Measurements from ENCODE around the gene ANHX.

The ANHX gene

DNA sequence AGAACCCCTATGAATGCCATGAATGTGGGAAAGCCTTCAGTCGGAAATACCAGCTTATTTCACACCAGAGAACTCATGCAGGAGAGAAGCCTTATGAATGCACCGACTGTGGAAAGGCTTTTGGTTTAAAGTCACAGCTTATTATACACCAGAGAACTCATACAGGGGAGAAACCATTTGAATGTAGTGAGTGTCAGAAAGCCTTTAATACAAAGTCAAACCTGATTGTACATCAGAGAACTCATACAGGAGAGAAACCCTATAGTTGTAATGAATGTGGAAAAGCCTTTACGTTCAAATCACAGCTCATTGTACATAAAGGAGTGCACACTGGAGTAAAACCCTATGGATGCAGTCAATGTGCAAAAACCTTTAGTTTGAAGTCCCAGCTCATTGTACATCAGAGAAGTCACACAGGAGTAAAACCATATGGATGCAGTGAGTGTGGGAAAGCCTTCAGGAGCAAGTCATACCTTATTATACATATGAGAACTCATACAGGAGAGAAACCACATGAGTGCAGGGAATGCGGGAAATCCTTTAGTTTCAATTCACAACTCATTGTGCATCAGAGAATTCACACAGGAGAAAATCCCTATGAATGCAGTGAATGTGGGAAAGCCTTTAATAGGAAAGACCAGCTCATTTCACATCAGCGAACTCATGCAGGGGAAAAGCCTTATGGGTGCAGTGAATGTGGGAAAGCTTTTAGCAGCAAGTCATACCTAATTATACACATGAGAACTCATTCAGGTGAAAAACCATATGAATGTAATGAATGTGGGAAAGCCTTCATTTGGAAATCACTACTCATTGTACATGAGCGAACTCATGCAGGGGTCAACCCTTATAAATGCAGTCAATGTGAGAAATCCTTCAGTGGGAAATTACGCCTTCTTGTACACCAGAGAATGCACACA lies 32.1 kb downstream of the ANHX start:
- H3K9me3 ChIP-seq (ENCODE audit: control insufficient read depth, insufficient read depth, low read length): peaks cover 83% of the 10 kb centered on the region
- H3K27ac ChIP-seq (ENCODE audit: low read depth, low read length): no peak overlapping the region
- peaks cover 52% of the 10 kb centered on the region for H3K36me3 ChIP-seq (ENCODE audit: control insufficient read depth, insufficient read depth, low read length)
- peak overlapping the region; percentile 49 for H3K4me3 ChIP-seq (ENCODE audit: low read depth, low read length)
- no peaks in the 10 kb centered on the region for H3K27me3 ChIP-seq (ENCODE audit: control insufficient read depth, insufficient read depth, low read length)
- H3K4me1 ChIP-seq (ENCODE audit: control insufficient read depth, insufficient read depth, low read length): no peaks in the 10 kb centered on the region
- no peak overlapping the region for H3K9ac ChIP-seq (ENCODE audit: low read depth, low read length)

DNA sequence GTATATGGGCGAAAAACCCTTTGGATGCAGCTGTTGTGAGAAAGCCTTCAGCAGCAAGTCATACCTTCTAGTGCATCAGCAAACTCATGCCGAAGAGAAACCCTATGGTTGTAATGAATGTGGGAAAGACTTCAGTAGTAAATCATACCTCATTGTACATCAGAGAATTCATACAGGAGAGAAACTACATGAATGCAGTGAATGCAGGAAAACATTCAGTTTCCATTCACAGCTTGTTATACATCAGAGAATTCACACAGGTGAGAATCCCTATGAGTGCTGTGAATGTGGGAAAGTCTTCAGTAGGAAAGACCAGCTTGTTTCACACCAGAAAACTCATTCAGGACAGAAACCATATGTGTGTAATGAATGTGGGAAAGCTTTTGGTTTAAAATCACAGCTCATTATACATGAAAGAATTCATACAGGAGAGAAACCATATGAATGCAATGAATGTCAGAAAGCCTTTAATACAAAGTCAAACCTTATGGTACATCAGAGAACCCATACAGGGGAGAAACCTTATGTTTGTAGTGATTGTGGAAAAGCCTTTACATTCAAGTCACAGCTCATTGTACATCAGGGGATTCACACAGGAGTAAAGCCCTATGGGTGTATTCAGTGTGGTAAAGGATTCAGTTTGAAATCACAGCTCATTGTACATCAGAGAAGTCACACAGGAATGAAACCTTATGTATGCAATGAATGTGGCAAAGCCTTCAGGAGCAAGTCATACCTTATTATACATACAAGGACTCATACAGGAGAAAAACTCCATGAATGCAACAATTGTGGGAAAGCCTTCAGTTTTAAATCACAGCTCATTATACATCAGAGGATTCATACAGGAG lies 33.0 kb downstream of the ANHX start:
- no peak overlapping the region for H3K27ac ChIP-seq (ENCODE audit: low read depth, low read length)
- H3K9ac ChIP-seq (ENCODE audit: low read depth, low read length): no peak overlapping the region
- H3K36me3 ChIP-seq (ENCODE audit: control insufficient read depth, insufficient read depth, low read length): peaks cover 52% of the 10 kb centered on the region
- peak overlapping the region; percentile 49; the same call in 1 of the 2 replicates for H3K4me3 ChIP-seq (ENCODE audit: low read depth, low read length)
- H3K9me3 ChIP-seq (ENCODE audit: control insufficient read depth, insufficient read depth, low read length): peaks cover 75% of the 10 kb centered on the region
- no peaks in the 10 kb centered on the region for H3K4me1 ChIP-seq (ENCODE audit: control insufficient read depth, insufficient read depth, low read length)
- H3K27me3 ChIP-seq (ENCODE audit: control insufficient read depth, insufficient read depth, low read length): no peaks in the 10 kb centered on the region

GRCh38 chr12:133201888-133202287 lies 33.8 kb downstream of the ANHX start:
- Histone ChIP-seq H3K4me1 (ENCODE audit: control insufficient read depth, insufficient read depth, low read length) (no peaks in the 10 kb centered on the region), H3K9me3 (ENCODE audit: control insufficient read depth, insufficient read depth, low read length) (peaks cover 67% of the 10 kb centered on the region), H3K36me3 (ENCODE audit: control insufficient read depth, insufficient read depth, low read length) (peaks cover 52% of the 10 kb centered on the region), H3K4me3 (ENCODE audit: low read depth, low read length) (peak overlapping the region; percentile 49; the same call in 1 of the 2 replicates), H3K27ac (ENCODE audit: low read depth, low read length) (no peak overlapping the region), H3K9ac (ENCODE audit: low read depth, low read length) (no peak overlapping the region), H3K27me3 (ENCODE audit: control insufficient read depth, insufficient read depth, low read length) (no peaks in the 10 kb centered on the region)

DNA sequence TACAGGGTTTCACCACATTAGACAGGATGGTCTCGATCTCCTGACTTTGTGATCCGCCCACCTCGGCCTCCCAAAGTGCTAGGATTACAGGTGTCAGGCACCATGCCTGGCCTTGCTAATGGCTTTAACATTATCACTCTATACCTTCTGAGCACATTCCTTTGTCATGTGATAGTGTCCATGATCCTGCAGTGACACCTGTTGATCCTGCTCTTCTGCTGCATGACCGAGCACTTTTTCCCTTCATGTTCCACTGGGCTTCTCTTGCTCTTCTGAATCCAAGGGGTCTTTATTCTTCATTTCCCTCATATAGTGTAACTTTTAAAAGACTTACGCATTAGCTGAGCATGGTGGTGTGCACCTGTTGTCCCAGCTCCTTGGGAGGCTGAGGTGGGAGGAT lies 42.8 kb downstream of the ANHX start:
- Histone ChIP-seq H3K27me3 (ENCODE audit: control insufficient read depth, insufficient read depth, low read length) (no peaks in the 10 kb centered on the region), H3K4me1 (ENCODE audit: control insufficient read depth, insufficient read depth, low read length) (no peaks in the 10 kb centered on the region), H3K9ac (ENCODE audit: low read depth, low read length) (no peak overlapping the region), H3K36me3 (ENCODE audit: control insufficient read depth, insufficient read depth, low read length) (peaks cover 86% of the 10 kb centered on the region), H3K27ac (ENCODE audit: low read depth, low read length) (no peak overlapping the region), H3K4me3 (ENCODE audit: low read depth, low read length) (no peak overlapping the region), H3K9me3 (ENCODE audit: control insufficient read depth, insufficient read depth, low read length) (peaks cover 82% of the 10 kb centered on the region)

DNA sequence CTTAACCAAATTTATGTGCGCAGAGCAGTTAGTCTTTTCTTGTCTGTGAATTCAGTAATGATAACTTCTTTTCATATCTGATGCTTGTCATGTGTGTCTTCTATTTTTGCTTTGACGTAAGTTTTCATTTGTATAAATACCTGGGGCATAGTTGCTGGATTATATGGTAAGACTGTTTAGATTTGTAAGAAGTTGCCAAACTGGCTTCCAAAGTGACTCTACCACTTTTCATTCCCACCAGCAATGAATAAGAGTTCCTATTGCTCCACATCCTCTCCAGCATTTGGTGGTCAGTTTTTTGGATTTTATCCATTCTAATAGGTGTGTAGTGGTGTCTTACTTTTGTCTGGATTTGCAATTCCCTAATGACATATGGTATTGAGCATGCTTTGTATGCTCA lies 45.5 kb downstream of the ANHX start:
- peaks cover 97% of the 10 kb centered on the region for H3K9me3 ChIP-seq (ENCODE audit: control insufficient read depth, insufficient read depth, low read length)
- no peaks in the 10 kb centered on the region for H3K4me1 ChIP-seq (ENCODE audit: control insufficient read depth, insufficient read depth, low read length)
- H3K9ac ChIP-seq (ENCODE audit: low read depth, low read length): no peak overlapping the region
- no peaks in the 10 kb centered on the region for H3K27me3 ChIP-seq (ENCODE audit: control insufficient read depth, insufficient read depth, low read length)
- H3K36me3 ChIP-seq (ENCODE audit: control insufficient read depth, insufficient read depth, low read length): peaks cover 100% of the 10 kb centered on the region
- H3K4me3 ChIP-seq (ENCODE audit: low read depth, low read length): 0 out of 2 replicates have a peak overlapping the region, but pooled peaks have one; percentile 11
- H3K27ac ChIP-seq (ENCODE audit: low read depth, low read length): no peak overlapping the region

GRCh38 chr12:133181238-133181959 lies 54.3 kb downstream of the ANHX start, which contains the start of gene ZNF268:
Gene ZNF268 (plus strand): TSS chr12:133181495. CDS start chr12:133181998, 503 bp downstream.
- H3K9me3 ChIP-seq (ENCODE audit: control insufficient read depth, insufficient read depth, low read length): peaks cover 80% of the 10 kb centered on the region
- H3K4me1 ChIP-seq (ENCODE audit: control insufficient read depth, insufficient read depth, low read length): no peaks in the 10 kb centered on the region
- peaks cover 40% of the 10 kb centered on the region for H3K36me3 ChIP-seq (ENCODE audit: control insufficient read depth, insufficient read depth, low read length)
- H3K27me3 ChIP-seq (ENCODE audit: control insufficient read depth, insufficient read depth, low read length): no peaks in the 10 kb centered on the region
- peak within 1 kb of the TSS; percentile 93 for H3K9ac ChIP-seq (ENCODE audit: low read depth, low read length)
- H3K4me3 ChIP-seq (ENCODE audit: low read depth, low read length): peak within 1 kb of the TSS; percentile 97
- H3K27ac ChIP-seq (ENCODE audit: low read depth, low read length): peak within 1 kb of the TSS; percentile 82

- no peak overlapping the region for H3K9ac ChIP-seq (ENCODE audit: low read depth, low read length)
- H3K27ac ChIP-seq (ENCODE audit: low read depth, low read length): no peak overlapping the region
- H3K4me3 ChIP-seq (ENCODE audit: low read depth, low read length): peak overlapping the region; percentile 31; the same call in 1 of the 2 replicates
- no peaks in the 10 kb centered on the region for H3K4me1 ChIP-seq (ENCODE audit: control insufficient read depth, insufficient read depth, low read length)
- H3K36me3 ChIP-seq (ENCODE audit: control insufficient read depth, insufficient read depth, low read length): peaks cover 33% of the 10 kb centered on the region
- H3K27me3 ChIP-seq (ENCODE audit: control insufficient read depth, insufficient read depth, low read length): no peaks in the 10 kb centered on the region
- peaks cover 79% of the 10 kb centered on the region for H3K9me3 ChIP-seq (ENCODE audit: control insufficient read depth, insufficient read depth, low read length)
Measured at GRCh38 chr12:133180669-133181068, 55.0 kb downstream of the ANHX start.

DNA sequence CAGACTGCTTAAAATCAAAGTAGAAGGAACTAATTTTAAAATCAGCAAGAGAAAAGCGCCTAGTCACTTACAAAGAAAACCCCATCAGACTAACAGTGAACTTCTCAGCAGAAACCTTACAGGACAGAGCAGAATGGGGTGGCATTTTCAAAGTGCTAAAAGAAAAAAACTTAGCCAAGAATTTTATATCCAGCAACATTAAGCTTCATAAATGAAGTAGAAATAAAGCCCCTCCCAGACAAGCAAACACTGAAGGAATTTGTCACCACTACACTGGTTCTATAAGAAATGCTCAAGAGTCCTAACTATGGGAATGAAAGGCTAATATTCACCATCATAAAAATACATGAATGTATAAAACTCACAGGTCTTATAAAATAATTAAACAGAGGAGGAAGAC lies 60.8 kb downstream of the ANHX start:
- no peaks in the 10 kb centered on the region for H3K36me3 ChIP-seq (ENCODE audit: control insufficient read depth, insufficient read depth, low read length)
- no peak overlapping the region for H3K9ac ChIP-seq (ENCODE audit: low read depth, low read length)
- H3K4me1 ChIP-seq (ENCODE audit: control insufficient read depth, insufficient read depth, low read length): no peaks in the 10 kb centered on the region
- H3K9me3 ChIP-seq (ENCODE audit: control insufficient read depth, insufficient read depth, low read length): peaks cover 87% of the 10 kb centered on the region
- H3K27me3 ChIP-seq (ENCODE audit: control insufficient read depth, insufficient read depth, low read length): no peaks in the 10 kb centered on the region
- no peak overlapping the region for H3K27ac ChIP-seq (ENCODE audit: low read depth, low read length)
- H3K4me3 ChIP-seq (ENCODE audit: low read depth, low read length): no peak overlapping the region

- Histone ChIP-seq H3K36me3 (ENCODE audit: control insufficient read depth, insufficient read depth, low read length) (no peaks in the 10 kb centered on the region), H3K9ac (ENCODE audit: low read depth, low read length) (no peak overlapping the region), H3K27ac (ENCODE audit: low read depth, low read length) (no peak overlapping the region), H3K9me3 (ENCODE audit: control insufficient read depth, insufficient read depth, low read length) (peaks cover 92% of the 10 kb centered on the region), H3K4me3 (ENCODE audit: low read depth, low read length) (no peak overlapping the region), H3K4me1 (ENCODE audit: control insufficient read depth, insufficient read depth, low read length) (no peaks in the 10 kb centered on the region), H3K27me3 (ENCODE audit: control insufficient read depth, insufficient read depth, low read length) (no peaks in the 10 kb centered on the region)
Measured at GRCh38 chr12:133172491-133172890, 63.2 kb downstream of the ANHX start.

Measured in HUES48 (cell line).